GM12892 (cell line): ENCODE results near the gene LIMK2. TPM values are rescaled to one million over a fixed set of nuclear protein-coding genes. Genes with fewer than 3 reads are reported as not detected.
"Not testable (repeated sequence)": the region's sequence is repeated elsewhere in the genome, so short reads cannot be mapped to it uniquely, and the experiment has no call there.

Experiments used
- DNase-seq: peaks from one replicate; pipeline ENCODE4 v3.0.0; 2011; ENCODE audit not compliant: insufficient read length
- FAIRE-seq: peaks from 2 replicates; lab custom pipeline; 2011; peaks lifted over from hg19 to GRCh38; lab: Jason Lieb, UNC
- POLR2A ChIP-seq: IDR thresholded peaks from 2 replicates; pipeline ENCODE4 v1.6.1; 2011; ENCODE audit warnings: low read depth, low read length, control low read depth
- POLR2AphosphoS5 ChIP-seq: IDR thresholded peaks from 2 replicates; pipeline ENCODE4 v1.6.1; 2011; ENCODE audit warnings: low read depth, low read length, control low read depth
- TAF1 ChIP-seq: IDR thresholded peaks from 2 replicates; pipeline ENCODE4 v1.6.1; 2011; ENCODE audit warnings: low read depth, mild to moderate bottlenecking, control low read depth, low read length, borderline replicate concordance
- polyA plus RNA-seq: library from polyadenylated mRNA; unstranded; fragments of >200 nt; gene quantifications from one replicate; pipeline ENCODE4 v1.2.1, GENCODE V29; 2012; ENCODE audit warnings: missing spikeins, inconsistent platforms; ENCODE audit not compliant: missing spikeins

The LIMK2 gene
- 17.6 TPM for polyA plus RNA-seq

- FAIRE-seq (peak; percentile 80), DNase-seq (peak; percentile 96)
- TF ChIP-seq TAF1 = peak; percentile 66; the same call in 1 of the 2 replicates
- TF ChIP-seq POLR2AphosphoS5 = peak; percentile 80
- peak; percentile 88 for TF ChIP-seq POLR2A
These were observed at the start of gene LIMK2 for GRCh38 chr22:31211862-31212730. TSS of gene LIMK2 (plus strand) at chr22:31212298. CDS start at chr22:31212409, 111 bp downstream.

DNA sequence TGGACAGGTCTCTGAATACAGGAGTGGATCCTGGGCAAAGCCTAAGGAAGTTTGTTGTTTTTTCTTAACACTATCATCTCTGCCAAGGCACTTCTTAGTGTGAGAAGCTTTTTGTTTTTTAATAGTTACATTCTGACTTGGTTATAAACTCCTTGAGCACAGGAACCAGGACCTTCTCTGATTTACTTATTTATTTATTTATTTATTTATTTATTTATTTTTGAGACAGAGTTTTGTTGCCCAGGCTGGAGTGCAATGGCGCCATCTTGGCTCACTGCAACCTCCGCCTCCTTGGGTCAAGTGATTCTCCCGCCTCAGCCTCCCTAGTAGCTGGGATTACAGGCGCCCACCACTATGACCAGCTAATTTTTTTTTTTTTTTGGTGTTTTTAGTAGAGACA is 41.1 kb upstream of the LIMK2 start:
- TF ChIP-seq POLR2AphosphoS5 (no peak), POLR2A (no peak), TAF1 (no peak)
- DNase-seq = no peak
- no peak for FAIRE-seq

- not testable (repeated sequence) for DNase-seq
These were observed 40.4 kb upstream of the LIMK2 start for GRCh38 chr22:31171734-31172133.

GRCh38 chr22:31173386-31174145 is 38.5 kb upstream of the LIMK2 start:
- no peak for FAIRE-seq

More at GRCh38 chr22:31171734-31172133, 40.4 kb upstream of the LIMK2 start:
- not testable (repeated sequence) for FAIRE-seq

DNA sequence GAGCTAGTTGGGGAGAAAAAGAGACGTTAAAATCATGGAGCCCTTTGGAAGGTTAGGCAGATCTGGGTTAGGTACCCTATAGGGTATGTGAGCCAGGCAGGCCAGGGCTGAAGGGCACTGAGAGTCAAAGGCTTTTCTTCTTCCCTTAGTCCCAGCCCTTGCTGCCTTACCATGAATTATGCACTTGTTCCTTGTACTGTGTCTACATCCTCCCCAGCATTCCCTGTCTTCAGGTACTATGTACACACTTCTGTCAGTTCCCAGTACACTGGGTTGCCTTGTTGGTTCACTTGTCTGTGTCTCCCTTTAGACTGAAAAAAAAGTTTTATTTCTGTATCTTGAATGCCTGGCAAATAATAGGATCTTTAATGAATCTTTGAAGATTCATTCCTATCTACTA is 35.2 kb upstream of the LIMK2 start:
- DNase-seq = no peak
- FAIRE-seq = no peak

More at GRCh38 chr22:31173386-31174145, 38.5 kb upstream of the LIMK2 start:
- TF ChIP-seq POLR2AphosphoS5 = no peak
- no peak for TF ChIP-seq TAF1
- no peak for TF ChIP-seq POLR2A
- no peak for DNase-seq

GRCh38 chr22:31177420-31178162 is 34.5 kb upstream of the LIMK2 start:
- TF ChIP-seq POLR2A = no peak
- no peak for TF ChIP-seq TAF1
- TF ChIP-seq POLR2AphosphoS5 = no peak
- no peak for FAIRE-seq
- no peak for DNase-seq

More for the DNA sequence above, 35.2 kb upstream of the LIMK2 start:
- TF ChIP-seq POLR2A (no peak), POLR2AphosphoS5 (no peak), TAF1 (no peak)

DNA sequence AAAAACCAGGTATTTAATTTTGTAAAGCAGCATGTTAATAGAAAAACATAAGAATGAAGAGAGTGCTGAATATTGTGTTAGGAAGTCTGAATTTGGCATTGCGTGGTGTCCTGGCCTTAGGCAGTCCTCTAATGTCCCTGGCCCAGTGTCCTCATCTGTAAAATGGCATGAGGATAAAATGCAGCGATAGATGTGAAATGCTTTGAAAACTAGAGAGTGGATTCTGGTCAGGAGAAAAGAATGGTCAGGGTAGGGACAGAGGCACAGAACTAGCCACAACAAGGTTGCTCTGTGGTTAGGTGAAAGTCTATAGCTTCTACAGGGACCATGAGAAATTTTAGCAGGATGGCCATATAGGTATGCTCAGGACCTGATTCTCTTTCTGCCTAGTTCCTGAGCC is 33.2 kb upstream of the LIMK2 start:
- DNase-seq = no peak
- no peak for FAIRE-seq
- TF ChIP-seq TAF1 = no peak

GRCh38 chr22:31179345-31179744 is 32.8 kb upstream of the LIMK2 start:
- TF ChIP-seq POLR2A (no peak), POLR2AphosphoS5 (no peak), TAF1 (no peak)
- DNase-seq = no peak
- no peak for FAIRE-seq

DNA sequence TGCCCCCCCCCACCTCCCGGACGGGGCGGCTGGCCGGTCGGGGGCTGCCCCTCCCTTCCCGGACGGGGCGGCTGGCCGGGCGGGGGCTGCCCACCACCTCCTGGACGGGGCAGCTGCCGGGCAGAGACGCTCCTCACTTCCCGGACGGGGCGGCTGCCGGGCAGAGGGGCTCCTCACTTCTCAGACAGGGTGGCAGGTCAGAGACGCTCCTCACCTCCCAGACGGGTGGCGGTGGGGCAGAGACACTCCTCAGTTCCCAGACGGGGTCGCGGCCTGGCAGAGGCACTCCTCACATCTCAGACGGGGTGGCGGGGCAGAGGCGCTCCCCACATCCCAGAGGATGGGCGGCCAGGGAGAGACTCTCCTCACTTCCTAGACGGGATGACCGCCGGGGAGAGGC is 28.1 kb upstream of the LIMK2 start:
- TF ChIP-seq POLR2A (no peak), TAF1 (no peak), POLR2AphosphoS5 (no peak)
- FAIRE-seq (no peak), DNase-seq (no peak)

DNA sequence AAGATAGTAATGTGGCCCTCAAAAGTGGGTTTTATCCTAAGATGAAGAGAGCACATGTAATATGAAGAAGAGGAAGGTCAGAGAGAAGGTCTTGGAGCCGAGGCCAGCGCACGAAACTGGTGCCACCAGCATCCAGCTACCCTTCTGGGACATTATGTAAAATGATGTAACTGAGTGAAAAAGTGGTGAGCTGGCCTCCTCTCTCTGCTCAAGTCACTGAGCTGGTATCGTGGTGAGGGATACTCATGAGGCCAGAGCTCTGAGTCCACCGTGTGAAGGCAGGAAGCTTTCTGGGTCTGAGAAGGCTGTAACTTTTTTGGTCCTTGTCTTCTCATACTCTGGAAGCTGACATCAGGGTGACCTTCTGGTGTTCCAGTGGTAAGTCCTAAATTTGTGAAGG is 27.0 kb upstream of the LIMK2 start:
- DNase-seq (no peak), FAIRE-seq (no peak)
- TF ChIP-seq POLR2A = no peak
- TF ChIP-seq POLR2AphosphoS5 = no peak
- no peak for TF ChIP-seq TAF1

DNA sequence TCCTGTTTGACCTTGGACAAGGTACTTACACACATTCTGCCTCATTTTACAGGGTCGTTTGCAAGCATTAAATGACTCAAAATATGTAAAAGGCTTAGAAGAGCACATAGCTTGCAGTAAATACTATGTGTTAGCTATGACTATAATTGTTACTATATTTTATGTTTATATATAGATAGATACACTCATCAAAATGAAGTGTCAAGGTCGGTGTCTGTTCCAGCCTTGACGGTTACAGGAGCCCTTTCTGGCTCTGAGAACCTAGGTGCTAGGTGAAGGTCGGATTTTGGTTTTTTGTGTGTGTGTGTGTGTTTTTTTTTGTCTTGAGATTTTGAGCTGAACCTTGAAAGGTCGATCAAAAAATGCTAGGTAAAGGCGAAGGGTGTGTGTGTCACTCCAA is 24.5 kb upstream of the LIMK2 start:
- FAIRE-seq (no peak), DNase-seq (no peak)
- no peak for TF ChIP-seq POLR2AphosphoS5
- TF ChIP-seq POLR2A = no peak
- no peak for TF ChIP-seq TAF1
